Activated effector memory CD4-positive, alpha-beta T cell treated with Interleukin-2 at 50 U/mL for 16 hours (primary cell): ENCODE data around the gene SEC23IP.
"Not testable (repeated sequence)": the region's sequence is repeated elsewhere in the genome, so short reads cannot be mapped to it uniquely, and the experiment has no call there.

Experiments used
- DNase-seq: peaks from one replicate; pipeline ENCODE4 v3.0.0-alpha.2; 2020

The SEC23IP gene

DNA sequence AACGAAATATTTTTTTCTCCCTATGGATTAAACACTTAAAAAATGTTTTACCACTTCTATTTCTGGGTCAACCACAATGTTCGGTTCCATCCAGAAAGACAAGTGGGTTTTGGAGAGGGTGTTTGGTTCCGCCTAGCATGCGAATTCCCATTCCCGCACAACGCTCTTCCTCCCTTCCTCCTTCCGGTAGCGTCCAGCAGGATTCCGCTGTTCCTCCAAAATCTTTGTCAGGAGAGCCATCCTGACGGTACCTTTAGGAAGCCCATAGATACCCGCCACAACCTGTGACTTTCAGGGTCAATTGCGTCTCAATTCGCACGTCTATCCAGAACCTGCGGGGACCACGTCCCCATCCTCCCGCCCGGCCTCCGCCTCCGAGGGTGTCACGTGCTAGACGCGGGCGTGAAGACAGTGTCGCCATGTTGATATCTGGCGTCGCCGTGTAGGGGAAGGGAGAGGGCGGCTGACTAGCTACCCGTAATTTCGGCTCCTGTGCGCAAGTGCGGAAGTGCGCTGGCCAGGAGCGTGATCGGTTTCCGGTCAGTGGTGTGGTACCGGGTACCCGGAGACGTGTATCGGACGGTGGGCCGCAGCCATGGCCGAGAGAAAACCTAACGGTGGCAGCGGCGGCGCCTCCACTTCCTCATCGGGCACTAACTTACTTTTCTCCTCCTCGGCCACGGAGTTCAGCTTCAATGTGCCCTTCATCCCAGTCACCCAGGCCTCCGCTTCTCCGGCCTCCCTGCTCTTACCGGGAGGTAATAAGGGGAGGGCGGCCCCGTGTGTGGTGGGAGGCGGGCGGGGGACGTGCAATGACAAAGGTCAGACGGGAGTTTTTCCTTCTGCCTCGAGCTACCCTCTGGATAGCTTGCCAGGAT, at the start of gene SEC23IP:
Gene SEC23IP, plus strand, starts transcription at position 543 of the 878 bp plus-strand sequence. Its CDS starts 53 bp downstream, at position 596.
- peak; percentile 85 for DNase-seq

DNA sequence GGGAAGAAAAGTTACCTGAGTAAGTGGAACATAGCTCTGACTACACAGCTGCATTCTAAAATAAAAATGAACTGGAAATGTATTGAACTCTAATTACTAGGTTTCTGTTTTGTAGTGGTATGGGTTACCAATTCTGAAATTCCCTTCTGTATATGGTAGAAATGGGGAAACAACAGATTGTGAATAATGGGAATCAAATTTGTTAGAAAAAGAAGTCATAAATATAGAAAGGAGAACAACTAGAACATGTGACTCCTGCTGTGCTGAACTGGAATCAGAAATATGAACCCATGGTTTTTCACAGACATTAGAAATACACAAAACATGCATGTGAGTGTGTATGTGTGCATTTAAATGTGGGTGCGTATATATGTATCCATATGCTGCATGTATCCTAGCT, 46.9 kb upstream of the SEC23IP start:
- DNase-seq, result no peak

DNA sequence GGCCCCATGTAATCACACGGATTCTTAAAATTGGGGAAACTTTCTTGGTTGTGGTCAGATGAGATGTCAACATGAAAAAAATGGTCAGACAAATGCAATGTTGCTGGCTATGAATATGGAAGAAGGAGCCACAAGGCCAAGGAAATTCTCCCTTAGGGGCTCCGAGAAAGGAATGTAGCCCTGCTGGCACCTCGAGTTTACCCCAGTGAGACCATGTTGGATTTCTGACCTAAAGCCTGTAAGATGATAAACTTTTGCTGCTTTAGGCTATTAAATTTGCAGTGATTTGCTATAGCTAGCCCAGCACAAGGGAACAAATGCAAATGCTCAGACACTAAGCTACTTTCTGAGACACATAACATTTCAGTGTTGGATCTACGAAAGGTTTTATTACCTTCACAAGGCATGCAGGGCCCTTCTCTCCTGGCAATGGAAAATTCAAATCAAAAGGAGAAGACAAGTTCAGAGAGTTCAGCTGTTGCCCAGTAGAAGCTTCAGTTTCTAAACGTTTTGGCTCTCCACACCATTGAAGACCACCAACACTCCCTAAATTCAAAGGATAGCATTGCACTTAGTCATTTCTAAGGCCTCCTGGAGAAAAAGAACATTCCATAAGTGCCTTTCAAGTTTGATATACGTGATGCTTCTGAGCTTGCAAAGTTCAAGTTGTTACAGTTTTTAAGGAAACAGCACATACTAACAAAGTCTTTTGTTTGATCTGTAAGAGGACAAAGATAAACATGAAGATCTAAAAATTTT, 43.3 kb upstream of the SEC23IP start:
- DNase-seq, result no peak

DNA sequence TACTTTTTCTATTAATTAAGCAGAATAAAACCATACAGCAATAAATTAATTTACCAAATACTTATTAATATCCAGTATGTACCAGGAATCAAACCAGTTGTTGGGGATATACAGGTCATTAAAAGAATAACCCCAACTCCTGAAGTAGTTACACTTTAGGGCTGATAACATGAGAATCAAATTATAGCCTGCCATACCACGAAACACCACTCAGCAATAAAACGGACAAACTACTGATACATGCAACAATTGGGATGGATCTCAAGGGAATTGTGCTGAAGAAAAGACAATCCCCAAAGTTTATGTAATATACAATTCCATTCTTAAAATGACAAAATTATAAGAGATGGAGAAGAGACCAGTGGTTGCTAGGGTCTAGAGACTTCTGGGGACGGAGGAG, 42.6 kb upstream of the SEC23IP start:
- DNase-seq, result no peak

DNA sequence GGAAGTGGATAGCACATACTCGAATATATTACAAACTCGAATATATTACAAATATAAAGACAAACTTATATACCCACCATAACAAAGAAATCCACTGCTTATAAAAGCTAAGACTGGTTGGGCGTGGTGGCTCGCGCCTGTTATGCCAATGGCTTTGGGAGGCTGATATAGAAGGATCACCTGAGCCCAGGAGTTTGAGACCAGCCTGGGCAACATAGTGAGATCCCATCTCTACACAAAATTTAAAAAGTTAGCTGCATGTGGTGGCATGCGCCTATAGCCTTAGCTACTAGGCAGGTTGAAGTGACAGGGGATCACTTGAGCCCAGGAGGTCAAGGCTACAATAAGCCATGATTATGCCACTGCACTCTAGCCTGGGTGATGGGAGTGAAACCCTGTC, 40.3 kb upstream of the SEC23IP start:
- DNase-seq, result no peak

DNA sequence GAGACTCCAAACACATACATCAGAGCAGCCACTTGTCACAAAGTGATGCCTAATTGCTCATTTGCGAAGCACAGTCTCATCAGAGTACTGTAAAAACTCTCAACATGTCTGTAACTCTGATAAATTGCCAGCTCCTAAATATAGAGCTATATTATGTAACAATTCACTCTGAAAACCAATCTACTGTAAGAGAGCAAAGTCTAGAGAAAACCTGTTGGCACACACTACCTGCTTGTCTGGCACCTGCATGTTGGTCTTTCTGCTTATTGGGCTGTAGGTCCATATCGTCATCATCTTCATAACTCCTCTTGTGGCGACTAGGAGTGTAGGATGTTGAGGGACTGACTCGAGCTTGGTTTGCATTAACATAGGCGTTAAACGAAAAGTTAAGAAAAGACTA, 39.7 kb upstream of the SEC23IP start:
- DNase-seq, result no peak

DNA sequence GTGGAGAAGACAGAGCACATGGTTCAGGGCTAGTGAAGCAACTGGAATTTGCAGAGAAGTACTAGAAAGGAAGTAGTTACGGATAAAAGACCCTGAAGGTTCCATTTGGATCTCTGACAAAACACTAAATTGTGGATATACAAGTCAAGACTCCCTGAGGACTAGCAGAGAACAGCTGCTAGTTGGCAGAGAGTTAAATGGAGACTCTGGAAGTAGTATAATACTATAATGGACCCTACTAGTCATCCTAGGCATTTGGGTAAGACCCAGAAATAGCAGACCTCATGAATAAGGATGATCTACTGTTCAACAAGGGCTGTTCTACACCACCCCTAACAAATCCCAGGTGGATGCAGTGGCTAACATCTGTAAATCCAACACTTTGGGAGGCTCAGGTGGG, 39.0 kb upstream of the SEC23IP start:
- no peak for DNase-seq

DNA sequence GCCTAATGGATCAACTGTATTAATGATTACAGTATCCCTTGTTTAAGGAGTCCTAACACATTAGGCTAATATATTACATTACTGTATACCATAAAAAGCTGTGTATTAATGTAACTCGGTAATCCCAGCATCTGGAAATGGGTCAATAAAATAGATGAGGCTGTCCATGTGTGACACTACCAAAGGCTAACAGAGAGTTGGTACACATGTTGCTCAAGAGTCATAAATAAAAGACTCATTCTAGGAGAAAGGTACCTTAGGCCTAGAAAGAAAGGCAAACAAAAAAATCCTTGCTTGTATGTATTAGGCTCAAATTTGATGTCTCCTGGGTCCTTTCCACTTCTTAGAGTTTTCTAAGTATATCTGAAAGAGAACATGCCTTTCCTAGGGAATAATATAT, 34.5 kb upstream of the SEC23IP start:
- no peak for DNase-seq

DNA sequence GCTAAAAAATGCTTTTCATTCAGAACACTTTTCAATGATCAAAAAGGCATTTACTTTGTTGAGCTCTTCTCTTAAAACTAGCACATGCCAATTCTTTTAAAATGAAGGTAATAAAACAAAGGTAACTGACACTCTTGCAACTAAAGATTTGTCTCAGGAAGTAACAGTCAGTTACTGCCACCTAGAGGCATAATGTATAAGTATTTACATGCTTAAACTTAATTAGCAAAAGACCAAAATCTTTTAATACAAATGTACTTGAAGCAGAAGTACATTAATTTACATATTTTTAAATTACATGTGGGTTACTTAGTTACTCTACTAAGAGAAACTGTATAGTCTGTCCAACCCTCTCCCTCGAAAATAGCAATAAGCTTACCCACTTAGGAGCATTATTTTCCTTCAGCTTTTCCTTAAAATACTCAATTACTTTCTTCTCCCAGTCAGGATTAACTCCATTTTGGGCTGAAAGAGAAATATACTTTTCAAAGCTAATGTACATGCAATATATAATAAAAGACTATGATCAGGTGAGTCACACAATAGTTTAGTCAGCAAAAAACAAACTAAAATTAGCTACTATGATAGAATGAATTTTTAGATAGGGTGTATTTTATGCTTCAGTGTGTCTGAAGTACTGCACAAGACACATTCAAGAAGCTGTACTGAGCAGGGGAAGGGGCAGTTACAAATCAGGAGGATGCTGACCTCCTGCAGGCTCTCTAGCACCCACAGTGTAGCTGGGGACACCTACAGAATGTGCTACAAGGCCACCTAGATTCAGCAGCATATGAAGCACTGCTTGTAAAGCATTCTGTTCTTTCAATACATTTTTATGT, 32.9 kb upstream of the SEC23IP start:
- no peak for DNase-seq

DNA sequence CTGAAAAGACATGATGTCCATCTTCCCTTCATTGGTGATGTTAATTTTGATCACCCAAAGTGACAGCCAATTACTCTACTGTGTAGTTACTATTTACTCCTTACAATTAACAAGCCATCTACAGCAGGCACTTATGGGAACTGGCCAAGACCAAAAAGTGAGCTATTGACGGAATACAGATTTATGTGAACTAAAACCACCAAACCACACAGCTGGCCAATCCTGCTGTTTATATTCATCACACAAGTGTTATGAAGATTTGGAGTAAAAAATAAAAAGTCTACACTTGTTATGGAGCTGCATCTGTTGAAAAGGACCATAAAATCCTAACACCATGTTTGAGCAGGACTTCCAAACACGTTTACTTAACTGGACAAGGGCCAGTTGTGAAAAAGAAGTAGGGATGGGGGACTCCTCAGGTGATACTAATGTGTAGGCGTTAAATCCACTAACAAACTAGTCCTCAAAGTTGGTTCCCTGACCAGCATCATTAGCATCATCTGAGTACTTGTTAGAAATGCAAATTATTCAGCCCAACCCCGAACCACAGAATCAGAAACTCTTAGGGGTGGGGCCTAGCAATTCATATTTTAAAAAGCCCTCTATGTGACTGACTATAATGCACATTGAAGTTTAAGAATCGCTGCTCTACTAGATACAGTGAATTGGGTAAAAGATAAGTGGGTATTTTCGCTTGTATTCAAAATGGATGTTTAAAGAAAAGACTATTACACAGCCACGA, 31.5 kb upstream of the SEC23IP start:
- DNase-seq, result no peak

DNA sequence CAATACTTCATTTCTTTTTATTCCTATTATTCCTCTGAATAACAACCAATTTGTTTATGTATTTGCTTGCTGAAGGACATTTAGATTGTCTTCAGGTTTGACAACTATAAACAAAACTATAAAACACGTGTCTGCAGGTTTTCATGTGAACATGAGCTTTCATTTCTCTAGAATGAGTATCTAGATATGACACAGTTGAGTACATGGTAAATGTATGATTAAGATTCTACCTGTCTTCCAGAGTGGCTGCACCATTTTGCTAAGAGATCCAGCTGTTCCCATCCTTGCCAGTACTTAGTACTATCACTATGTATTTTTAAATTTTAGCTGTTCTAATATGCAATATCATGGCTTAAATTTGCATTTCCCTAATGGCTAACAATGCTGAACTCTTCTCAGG, 30.0 kb upstream of the SEC23IP start:
- no peak for DNase-seq

DNA sequence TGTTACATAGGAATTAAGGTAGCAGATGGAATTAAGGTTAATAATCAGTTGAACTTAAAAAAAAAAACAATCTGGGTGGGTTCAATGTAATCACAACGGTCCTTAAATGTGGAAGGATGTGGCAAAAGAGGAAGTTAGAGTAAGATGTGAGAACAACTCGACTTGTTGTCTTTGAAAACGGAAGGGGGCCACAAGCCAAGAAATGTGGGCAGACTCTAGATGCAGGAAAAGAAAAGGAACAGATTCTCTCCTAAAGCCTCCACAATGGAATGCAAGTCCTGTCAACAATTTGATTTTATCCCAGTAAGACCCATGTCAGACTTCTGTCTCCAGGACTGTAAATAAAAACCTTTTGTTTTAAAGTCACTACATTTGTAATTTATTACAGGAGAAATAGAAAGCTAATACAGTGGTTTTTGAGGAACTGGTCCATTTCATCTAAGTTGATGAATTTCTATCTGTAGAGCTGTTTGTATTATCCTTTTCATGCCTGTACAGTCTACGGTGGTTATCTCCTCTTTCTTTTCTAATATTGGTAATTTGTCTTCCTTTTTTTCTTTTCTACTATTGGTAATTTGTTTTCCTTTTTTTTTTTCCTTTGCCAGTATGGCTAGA, 28.5 kb upstream of the SEC23IP start:
- no peak for DNase-seq

DNA sequence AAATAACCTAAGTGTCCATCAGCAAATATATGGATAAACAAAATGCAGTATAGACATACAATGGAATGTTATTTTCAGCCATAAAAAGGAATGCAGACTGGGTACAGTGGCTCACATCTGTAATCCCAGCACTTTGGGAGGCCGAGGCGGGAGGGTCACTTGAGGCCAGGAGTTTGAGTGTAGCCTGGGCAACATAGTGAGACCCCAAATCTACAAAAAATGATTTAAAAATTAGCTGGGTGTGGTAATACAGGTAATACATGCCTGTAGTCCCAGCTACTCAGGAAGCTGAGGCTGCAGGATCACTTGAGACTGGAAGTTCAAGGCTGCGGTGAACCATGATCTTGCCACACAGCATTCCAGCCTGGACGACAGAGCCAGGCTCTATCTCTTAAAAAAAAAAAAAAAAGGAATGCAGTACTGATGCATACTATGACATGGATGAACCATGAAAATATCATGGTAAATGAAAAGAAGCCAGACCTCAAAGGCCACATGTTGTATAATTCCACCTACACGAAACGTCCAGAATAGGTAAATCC, 26.8 kb upstream of the SEC23IP start:
- DNase-seq, result no peak

DNA sequence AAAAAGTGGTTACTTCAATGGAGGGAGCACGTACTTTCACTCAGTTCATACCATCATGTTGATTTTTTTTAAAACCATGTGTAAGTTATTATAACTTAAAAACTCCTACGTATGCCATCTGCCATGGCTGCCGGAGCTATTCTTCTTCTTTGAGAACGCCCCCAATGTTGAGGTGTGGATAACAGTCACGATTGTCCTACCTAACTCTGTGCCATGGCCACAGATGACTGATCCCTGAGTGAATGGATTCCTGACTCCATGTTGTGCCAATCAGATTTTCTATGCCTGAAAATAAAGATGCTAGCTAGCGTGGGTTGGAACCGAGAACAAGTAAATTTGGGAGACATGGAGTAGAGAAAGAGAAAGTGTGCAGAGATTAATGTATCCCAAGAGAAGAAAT, 25.2 kb upstream of the SEC23IP start:
- DNase-seq, result no peak

DNA sequence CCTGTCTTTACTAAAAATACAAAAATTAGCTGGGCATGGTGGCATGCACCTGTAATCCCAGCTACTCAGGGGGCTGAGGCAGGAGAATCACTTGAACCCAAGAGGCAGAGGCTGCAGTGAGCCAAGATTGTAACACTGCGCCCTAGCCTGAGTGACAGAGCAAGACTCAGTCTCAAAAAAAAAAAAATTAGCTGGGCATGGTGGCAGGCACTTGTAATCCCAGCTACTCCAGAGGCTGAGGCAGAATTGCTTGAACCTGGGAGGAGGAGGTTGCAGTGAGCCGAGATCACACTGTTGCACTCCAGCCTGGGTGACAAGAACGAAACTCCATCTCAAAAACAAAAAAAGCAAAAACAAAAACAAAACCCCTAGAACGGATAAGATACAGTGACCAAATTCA, 23.1 kb upstream of the SEC23IP start:
- not testable (repeated sequence) for DNase-seq

DNA sequence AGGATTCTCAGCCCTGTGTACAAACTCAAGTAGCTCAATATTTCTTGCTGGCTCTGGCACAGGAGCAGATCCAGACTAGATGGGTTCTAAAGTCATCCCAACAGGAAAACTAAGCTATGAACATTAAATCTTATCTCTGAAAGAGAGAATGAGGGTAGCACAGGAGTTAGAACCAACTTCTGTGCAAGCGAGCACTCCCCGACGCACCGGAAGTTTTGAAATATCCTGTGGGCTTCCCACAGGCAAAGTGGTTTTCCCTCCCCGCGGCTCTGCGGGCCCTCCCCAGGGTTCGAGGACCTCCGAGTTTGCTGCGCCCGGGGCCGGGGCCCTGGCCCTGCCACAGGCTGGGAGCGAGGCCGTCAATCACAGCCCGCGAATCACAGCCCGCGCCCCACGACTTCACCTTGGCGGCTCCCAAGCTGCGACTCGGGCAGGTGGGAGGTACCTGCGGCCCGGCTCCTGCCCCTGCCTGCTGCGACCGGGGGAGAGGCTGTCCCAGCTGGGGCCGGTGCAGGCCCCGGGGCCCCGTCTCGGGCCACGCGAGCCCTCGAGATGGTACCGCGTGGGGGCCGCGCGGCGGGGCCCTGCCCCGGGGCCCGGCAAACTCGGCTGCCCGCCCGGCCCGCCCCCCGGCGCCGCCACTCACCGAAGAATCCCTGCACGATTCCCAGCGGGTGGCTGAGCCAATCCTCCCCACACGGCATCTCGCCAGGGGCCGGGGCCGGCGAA, 20.5 kb upstream of the SEC23IP start:
- peak; percentile 52 for DNase-seq

DNA sequence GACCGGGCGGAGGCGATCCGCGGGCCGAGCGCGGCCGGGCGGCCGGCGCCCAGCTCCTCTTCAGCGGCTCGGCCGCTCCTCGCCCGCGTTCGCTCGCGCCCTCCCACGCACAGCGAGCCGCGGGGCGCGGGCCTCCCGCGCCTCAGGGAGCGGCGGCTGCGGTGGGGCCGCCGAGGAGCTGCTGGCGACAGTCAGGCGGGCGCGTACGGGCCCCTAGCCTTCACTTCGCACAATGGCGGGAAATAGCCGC, 20.0 kb upstream of the SEC23IP start, which contains the start of gene MCMBP:
Gene MCMBP, minus strand, starts transcription at position 234 of the 250 bp plus-strand sequence. CDS start 259 bp downstream, outside the sequence.
- DNase-seq, result no peak

DNA sequence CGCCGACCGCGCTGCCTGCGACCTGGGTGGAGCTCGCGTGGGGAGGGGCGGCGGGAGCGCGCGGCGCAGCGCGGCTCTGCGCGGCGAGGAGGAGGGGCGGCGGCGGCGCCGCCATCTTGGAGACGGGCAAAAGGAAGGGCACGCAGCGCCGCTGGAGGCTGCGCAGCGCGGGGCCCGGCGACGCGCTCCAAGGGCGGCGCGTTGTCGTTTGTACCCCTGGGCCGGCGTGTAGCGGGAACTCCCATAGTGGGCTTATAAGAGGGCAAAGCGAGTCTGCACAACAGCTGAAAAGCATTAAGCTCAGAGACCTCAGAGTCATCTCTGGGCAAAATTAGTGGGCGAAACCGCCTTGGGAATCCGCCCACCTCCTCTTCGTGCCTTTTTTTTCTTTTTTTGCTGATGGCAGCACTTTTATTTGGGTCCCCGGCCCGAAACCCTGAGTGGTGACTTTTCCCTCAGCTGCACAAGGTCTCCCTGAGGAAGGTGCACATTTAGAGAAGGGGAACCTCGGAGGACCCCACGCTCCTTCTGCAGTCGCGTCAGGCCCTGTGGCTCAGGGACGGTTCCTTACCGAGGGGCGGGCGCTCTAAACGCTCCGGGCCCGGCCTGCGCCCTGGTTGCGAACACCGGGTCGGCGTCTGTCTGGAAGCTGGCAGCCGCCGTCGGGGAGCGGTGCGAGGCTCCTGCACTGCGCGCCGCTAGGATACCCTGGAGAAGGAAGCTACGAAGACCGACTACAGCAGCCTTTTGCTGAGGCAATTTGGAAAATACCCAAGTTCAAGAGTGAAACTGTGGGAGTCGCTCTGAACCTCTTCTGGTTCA, 19.5 kb upstream of the SEC23IP start:
- DNase-seq, result peak; percentile 87

DNA sequence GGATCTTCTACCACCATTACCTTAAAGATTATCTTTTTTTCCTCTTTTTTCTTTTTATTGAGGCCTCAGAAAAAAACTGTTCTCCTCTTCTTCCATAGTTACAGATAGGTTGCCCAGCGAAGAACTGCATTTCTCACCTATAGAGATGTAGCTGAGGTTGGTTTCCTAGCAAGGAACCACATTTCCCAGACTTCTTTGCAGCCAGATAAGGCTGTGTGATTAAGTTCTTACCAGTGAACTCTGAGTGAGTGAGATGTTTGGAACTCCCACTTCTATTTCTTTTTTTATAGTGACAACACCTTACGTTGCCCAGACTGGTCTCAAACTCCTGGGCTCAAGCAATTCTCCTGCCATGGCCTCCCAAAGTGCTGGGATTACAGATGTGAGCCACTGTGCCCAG, 14.0 kb upstream of the SEC23IP start:
- no peak for DNase-seq

DNA sequence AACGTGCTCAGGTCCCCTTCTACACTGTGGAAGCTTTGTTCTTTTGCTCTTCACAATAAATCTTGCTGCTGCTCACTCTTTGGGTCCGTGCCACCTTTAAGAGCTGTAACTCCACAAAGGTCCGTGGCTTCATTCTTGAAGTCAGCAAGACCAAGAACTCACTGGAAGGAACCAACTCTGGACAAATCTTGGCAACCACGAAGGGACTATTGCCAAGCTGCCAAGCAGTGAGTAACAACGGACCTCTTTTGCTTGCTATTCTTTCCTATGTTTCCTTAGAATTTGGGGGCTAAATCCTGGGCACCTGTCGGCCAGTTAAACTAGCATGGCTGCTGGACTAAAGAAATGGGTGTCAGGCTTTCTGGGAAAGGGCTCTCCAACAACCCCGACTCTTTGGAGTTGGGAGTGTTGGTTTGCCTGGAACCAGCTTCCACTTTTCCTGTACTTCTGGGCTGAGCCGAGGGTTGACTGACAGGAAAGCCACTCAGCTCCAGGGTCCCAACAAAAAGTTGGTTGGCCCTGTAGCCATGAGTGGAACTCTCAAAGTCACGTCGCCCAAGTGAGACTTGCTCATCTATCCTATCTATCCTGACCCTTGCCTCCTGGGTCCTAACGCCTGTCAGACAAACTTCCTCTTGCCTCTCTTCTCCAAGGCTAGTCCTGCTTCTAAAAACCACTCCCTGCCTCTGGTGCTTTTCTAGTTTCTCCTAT, 8.5 kb upstream of the SEC23IP start:
- DNase-seq, result not testable (repeated sequence)
